PC-3 (cell line): ENCODE measurements around the gene BAHD1. TPM values are rescaled to one million over a fixed set of nuclear protein-coding genes. Genes with fewer than 3 reads are reported as not detected.

ENCODE experiments used
- ATAC-seq: fragments of 200-7000 bp; cut with Tn5 transposase; 2 replicates; pipeline ENCODE4 v1.9.1; 2020; ENCODE audit warnings: mild to moderate bottlenecking, moderate library complexity
- BruUV-seq: library from RNA; stranded (reverse); fragments of 400-500 nt; replicated peaks from 2 replicates; lab custom pipeline; 2021; lab: Mats Ljungman, UMichigan
- CTCF ChIA-PET: fragments of 300-600 bp; sonication (Branson Sonifier 250); formaldehyde crosslinking; loops from one replicate; lab custom pipeline; 2022; ENCODE audit warnings: antibody characterized with exemption; lab: Charles Lee
- POLR2A ChIA-PET: fragments of 300-600 bp; sonication (Branson Sonifier 250); formaldehyde crosslinking; loops from one replicate; lab custom pipeline; 2022; ENCODE audit warnings: antibody characterized with exemption; ENCODE audit not compliant: unreplicated experiment; lab: Charles Lee
- DNase-seq: peaks from one replicate; pipeline ENCODE4 v3.0.0-alpha.2; 2015
- H2AFZ ChIP-seq: fragments of 300-600 bp; sonication (generic); 2 replicates; pipeline ENCODE4 v1.6.0; 2016; ENCODE audit warnings: antibody characterized with exemption, low read length
- H3F3A ChIP-seq: fragments of 300-600 bp; sonication (generic); one replicate; pipeline ENCODE4 v1.6.0; 2017; ENCODE audit warnings: antibody characterized with exemption, low read length, control low read depth, mild to moderate bottlenecking; ENCODE audit not compliant: unreplicated experiment
- H3K27ac ChIP-seq: fragments of 300-600 bp; sonication (generic); 2 replicates; pipeline ENCODE4 v1.5.1; 2016; ENCODE audit warnings: mild to moderate bottlenecking, low read length
- H3K27me3 ChIP-seq: fragments of 300-600 bp; sonication (generic); 2 replicates; pipeline ENCODE4 v1.6.1; 2016; ENCODE audit warnings: low read length, mixed read lengths
- H3K36me3 ChIP-seq: fragments of 300-600 bp; sonication (generic); 2 replicates; pipeline ENCODE4 v1.6.1; 2016; ENCODE audit warnings: low read depth, mixed run types, low read length, mixed read lengths
- H3K4me1 ChIP-seq: fragments of 300-600 bp; sonication (generic); 2 replicates; pipeline ENCODE4 v1.5.1; 2016; ENCODE audit warnings: low read length; ENCODE audit not compliant: insufficient read depth
- H3K4me2 ChIP-seq: fragments of 300-600 bp; sonication (generic); 2 replicates; pipeline ENCODE4 v1.6.0; 2016; ENCODE audit warnings: low read length
- H3K4me3 ChIP-seq: fragments of 300-600 bp; sonication (generic); 2 replicates; pipeline ENCODE4 v1.5.1; 2016; ENCODE audit warnings: mild to moderate bottlenecking, low read length, mixed read lengths
- H3K79me2 ChIP-seq: fragments of 300-600 bp; sonication (generic); 2 replicates; pipeline ENCODE4 v1.6.1; 2017; ENCODE audit warnings: low read length, mixed read lengths
- H3K9ac ChIP-seq: fragments of 300-600 bp; sonication (generic); 2 replicates; pipeline ENCODE4 v1.6.0; 2016; ENCODE audit warnings: mild to moderate bottlenecking, low read length
- H3K9me2 ChIP-seq: fragments of 300-600 bp; sonication (generic); replicated peaks from 2 replicates; pipeline ENCODE4 v1.6.1; 2016; ENCODE audit warnings: mixed run types, low read length, mixed read lengths
- H3K9me3 ChIP-seq: fragments of 300-600 bp; sonication (generic); 2 replicates; pipeline ENCODE4 v1.6.1; 2016; ENCODE audit warnings: low read length, mixed read lengths
- H4K20me1 ChIP-seq: fragments of 300-600 bp; sonication (generic); 2 replicates; pipeline ENCODE4 v1.6.1; 2016; ENCODE audit warnings: low read length, mixed read lengths
- EZH2 ChIP-seq: fragments of 300-600 bp; sonication (generic); IDR thresholded peaks from one replicate; pipeline ENCODE4 v1.6.1; 2017; ENCODE audit warnings: antibody characterized with exemption, mild to moderate bottlenecking, low read length; ENCODE audit not compliant: unreplicated experiment
- EZH2phosphoT487 ChIP-seq: fragments of 300-600 bp; sonication (generic); IDR thresholded peaks from 2 replicates; pipeline ENCODE4 v1.6.1; 2018; ENCODE audit warnings: mild to moderate bottlenecking, antibody characterized with exemption, low read length, borderline replicate concordance
- intact Hi-C: fragments of 100-400 bp; cut with micrococcal nuclease; formaldehyde crosslinking; loops from 2 replicates; pipeline ENCODE4 v1.9.0; 2023
- total RNA-seq: library from RNA; depleted of rRNA; stranded (reverse); fragments of >200 nt; gene quantifications from 2 replicates; pipeline ENCODE4 v1.2.3, GENCODE V29; 2014
- TF ChIP-seq, protein P1 (sequence below): fragments of 300-600 bp; sonication (generic); conservative IDR thresholded peaks from 2 replicates; pipeline ENCODE4 v1.5.1; 2017; ENCODE audit warnings: antibody characterized with exemption, low read depth, mild to moderate bottlenecking, low read length

The BAHD1 gene
- total RNA-seq, 1 experiment from 2014 or later, result 18.8 TPM

DNA sequence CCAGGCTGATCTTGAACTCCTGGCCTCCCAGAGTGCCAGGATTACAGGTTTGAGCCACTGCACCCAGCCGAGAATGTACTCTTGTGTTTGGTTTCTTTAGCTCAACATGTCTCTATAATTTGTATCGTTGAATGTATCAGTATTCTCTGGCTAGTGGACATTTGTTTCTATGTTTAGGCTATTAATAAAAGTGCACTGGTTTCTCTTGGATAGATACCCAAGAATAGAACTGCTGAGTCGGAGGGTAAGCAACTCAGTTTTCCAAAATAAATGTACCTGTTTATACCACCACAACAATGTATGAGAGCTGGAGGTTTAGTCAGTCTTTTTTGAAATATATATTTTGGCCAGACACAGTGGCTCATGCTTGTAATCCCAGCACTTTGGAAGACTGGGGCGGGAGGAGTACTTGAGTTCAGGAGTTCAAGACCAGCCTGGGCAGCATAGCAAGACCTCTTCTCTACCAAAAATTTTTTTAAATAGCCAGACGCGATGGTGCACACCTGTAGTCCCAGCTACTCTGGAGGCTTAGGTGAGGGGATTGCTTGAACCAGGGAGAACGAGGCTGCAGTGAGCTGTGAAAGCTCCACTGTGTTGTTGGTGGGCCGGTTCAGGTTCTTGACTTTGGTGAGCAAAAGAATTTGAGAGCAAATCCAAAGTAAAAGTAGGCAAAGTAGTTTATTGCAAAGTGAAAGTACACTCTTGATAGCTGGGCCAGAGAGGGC lies 42.9 kb upstream of the BAHD1 start:
- ATAC-seq (no peak; the same call in 1 of the 2 replicates), DNase-seq (no peak)
- no peaks in the 10 kb centered on the region for H3K4me1 ChIP-seq
- H2AFZ ChIP-seq, result no peak overlapping the region
- H3K27me3 ChIP-seq, result no peaks in the 10 kb centered on the region
- no peak overlapping the region for H3K9ac ChIP-seq
- no TSS peak for BruUV-seq
- no peaks in the 10 kb centered on the region for H3K9me2 ChIP-seq
- peaks cover 14% of the 10 kb centered on the region for H3K36me3 ChIP-seq
- ChIA-PET POLR2A (interaction anchor here (0.5 to 0.6 kb wide), 2 partner anchors 51 to 870 kb away, joined by 3 to 5 read pairs; no protein-coding TSS in a partner anchor), CTCF (interaction anchor here (0.6 kb wide), 1 partner anchor 112 kb away, joined by 3 read pairs; no protein-coding TSS in a partner anchor)
- TF ChIP-seq, protein P1, sequence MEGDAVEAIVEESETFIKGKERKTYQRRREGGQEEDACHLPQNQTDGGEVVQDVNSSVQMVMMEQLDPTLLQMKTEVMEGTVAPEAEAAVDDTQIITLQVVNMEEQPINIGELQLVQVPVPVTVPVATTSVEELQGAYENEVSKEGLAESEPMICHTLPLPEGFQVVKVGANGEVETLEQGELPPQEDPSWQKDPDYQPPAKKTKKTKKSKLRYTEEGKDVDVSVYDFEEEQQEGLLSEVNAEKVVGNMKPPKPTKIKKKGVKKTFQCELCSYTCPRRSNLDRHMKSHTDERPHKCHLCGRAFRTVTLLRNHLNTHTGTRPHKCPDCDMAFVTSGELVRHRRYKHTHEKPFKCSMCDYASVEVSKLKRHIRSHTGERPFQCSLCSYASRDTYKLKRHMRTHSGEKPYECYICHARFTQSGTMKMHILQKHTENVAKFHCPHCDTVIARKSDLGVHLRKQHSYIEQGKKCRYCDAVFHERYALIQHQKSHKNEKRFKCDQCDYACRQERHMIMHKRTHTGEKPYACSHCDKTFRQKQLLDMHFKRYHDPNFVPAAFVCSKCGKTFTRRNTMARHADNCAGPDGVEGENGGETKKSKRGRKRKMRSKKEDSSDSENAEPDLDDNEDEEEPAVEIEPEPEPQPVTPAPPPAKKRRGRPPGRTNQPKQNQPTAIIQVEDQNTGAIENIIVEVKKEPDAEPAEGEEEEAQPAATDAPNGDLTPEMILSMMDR, result no peak
- TF ChIP-seq EZH2phosphoT487 (no peak), EZH2 (no peak)
- no peak overlapping the region for H3K4me3 ChIP-seq
- intact Hi-C loops, result no loop called here
- no peaks in the 10 kb centered on the region for H3F3A ChIP-seq
- H4K20me1 ChIP-seq, result no peaks in the 10 kb centered on the region
- no peak overlapping the region for H3K4me2 ChIP-seq
- no peaks in the 10 kb centered on the region for H3K9me3 ChIP-seq
- H3K27ac ChIP-seq, result no peak overlapping the region
- H3K79me2 ChIP-seq, result no peaks in the 10 kb centered on the region

DNA sequence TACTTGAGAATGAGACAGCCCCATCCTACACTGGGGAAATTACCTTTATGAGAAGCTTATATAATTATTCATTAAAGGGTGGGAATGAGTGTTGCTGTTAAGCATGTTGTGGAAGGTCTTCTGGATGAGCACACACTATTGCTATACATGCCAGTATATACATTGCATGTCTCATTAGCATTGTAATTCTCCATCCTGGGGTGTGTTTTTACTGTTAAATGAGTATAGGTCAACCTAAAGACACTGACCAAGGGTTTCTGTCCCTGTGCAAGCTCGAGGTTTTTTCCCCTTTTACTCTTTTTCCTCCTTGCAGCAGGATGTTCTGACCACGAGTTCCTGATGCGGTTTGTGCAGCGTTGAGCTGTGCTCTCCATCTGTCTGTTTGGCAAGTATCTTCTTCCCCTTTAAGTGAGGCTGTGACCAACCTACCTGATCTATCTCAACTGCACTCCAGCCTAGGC lies 42.3 kb upstream of the BAHD1 start:
- Histone ChIP-seq H3K9me2 (no peaks in the 10 kb centered on the region), H3K4me2 (no peak overlapping the region), H3K4me3 (no peak overlapping the region), H4K20me1 (no peaks in the 10 kb centered on the region), H3K27me3 (no peaks in the 10 kb centered on the region), H3K9me3 (no peaks in the 10 kb centered on the region), H3K27ac (no peak overlapping the region), H3K4me1 (no peaks in the 10 kb centered on the region), H3K9ac (no peak overlapping the region), H2AFZ (no peak overlapping the region), H3K36me3 (peaks cover 9% of the 10 kb centered on the region), H3K79me2 (no peaks in the 10 kb centered on the region), H3F3A (no peaks in the 10 kb centered on the region)
- ChIA-PET POLR2A (interaction anchor here (0.5 kb wide), 1 partner anchor 869 kb away, joined by 5 read pairs; no protein-coding TSS in a partner anchor), CTCF (no interaction called here)
- intact Hi-C loops, result no loop called here
- BruUV-seq, result no TSS peak
- TF ChIP-seq EZH2phosphoT487, result no peak
- TF ChIP-seq, protein P1, result no peak
- no peak for TF ChIP-seq EZH2
- DNase-seq, result no peak
- ATAC-seq, result no peak

DNA sequence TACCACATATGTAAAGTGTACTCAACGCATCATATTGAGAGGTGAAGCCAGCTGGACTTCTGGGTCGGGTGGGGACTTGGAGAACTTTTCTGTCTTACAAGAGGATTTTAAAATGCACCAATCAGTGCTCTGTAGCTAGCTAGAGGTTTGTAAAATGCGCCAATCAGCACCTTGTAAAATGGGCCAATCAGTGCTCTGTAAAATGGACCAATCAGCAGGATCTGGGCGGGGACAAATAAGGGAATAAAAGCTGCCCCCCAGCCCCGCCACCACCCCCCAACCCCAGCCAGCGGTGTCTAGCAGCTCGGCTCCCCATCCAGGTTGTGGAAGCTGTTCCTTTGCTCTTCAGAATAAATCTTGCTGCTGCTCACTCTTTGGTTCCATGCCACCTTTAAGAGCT lies 41.4 kb upstream of the BAHD1 start:
- intact Hi-C loops, result no loop called here
- Histone ChIP-seq H3K4me2 (no peak overlapping the region), H3K4me1 (no peaks in the 10 kb centered on the region), H2AFZ (no peak overlapping the region), H3K9me2 (no peaks in the 10 kb centered on the region), H3K79me2 (no peaks in the 10 kb centered on the region), H4K20me1 (no peaks in the 10 kb centered on the region), H3K27me3 (no peaks in the 10 kb centered on the region), H3K27ac (no peak overlapping the region), H3K9ac (no peak overlapping the region), H3K4me3 (no peak overlapping the region), H3F3A (no peaks in the 10 kb centered on the region), H3K36me3 (no peaks in the 10 kb centered on the region), H3K9me3 (no peaks in the 10 kb centered on the region)
- BruUV-seq, result no TSS peak
- TF ChIP-seq EZH2 (no peak), EZH2phosphoT487 (no peak)
- ChIA-PET POLR2A (no interaction called here), CTCF (no interaction called here)
- DNase-seq (no peak), ATAC-seq (no peak)
